Thyroid gland (tissue), 4 donors: Measurements from ENCODE around the gene MRPL41. TPM values are rescaled to one million over a fixed set of nuclear protein-coding genes. Genes with fewer than 3 reads are reported as not detected.
A peak's percentile ranks its signal among the peaks of the same experiment; 100 is the strongest.

Experiments
- DNase-seq, 2 donors: peaks; one replicate each; pipeline ENCODE4 v3.0.0-alpha.2; 2019
- H3K27ac ChIP-seq, 3 donors: fragments of 200-600 bp; sonication (generic); 1 replicate in 2 of 3; 2 replicates in 1 of 3; pipeline ENCODE4 v1.5.1; 2016 to 2019; ENCODE audit warnings: mild to moderate bottlenecking in 1 of 3, moderate library complexity in 1 of 3
- H3K27me3 ChIP-seq: fragments of 200-600 bp; sonication (generic); one replicate; pipeline ENCODE4 v1.5.1; 2019
- H3K36me3 ChIP-seq, 2 donors: fragments of 200-600 bp; sonication (generic); one replicate each; pipeline ENCODE4 v1.5.1; 2016 to 2019
- H3K4me1 ChIP-seq, 2 donors: fragments of 200-600 bp; sonication (generic); one replicate each; pipeline ENCODE4 v1.5.1; 2017 to 2019
- H3K4me3 ChIP-seq, 3 donors: fragments of 200-600 bp; sonication (generic); replicated peaks in 1 of 3; 1 replicate in 2 of 3; 2 replicates in 1 of 3; pipeline ENCODE4 v1.5.1; 2016; ENCODE audit warnings: mild to moderate bottlenecking in 1 of 3
- H3K9me3 ChIP-seq: fragments of 200-600 bp; sonication (generic); one replicate; pipeline ENCODE4 v1.5.1; 2017
- CTCF ChIP-seq, 6 experiments: fragments of 200-600 bp in 3 of 6; fragments of 450-650 bp in 3 of 6; sonication (generic) in 3 of 6; IDR thresholded peaks; one replicate each; pipeline ENCODE4 v1.5.1; 2016 to 2019; ENCODE audit warnings: antibody characterized with exemption in 6 of 6, mild to moderate bottlenecking in 2 of 6, inconsistent platforms in 1 of 6, moderate library complexity in 1 of 6
- POLR2A ChIP-seq, 2 donors: fragments of 450-650 bp; IDR thresholded peaks; one replicate each; pipeline ENCODE4 v1.6.1; 2017; ENCODE audit warnings: antibody characterized with exemption in 2 of 2, mild to moderate bottlenecking in 2 of 2, moderate library complexity in 1 of 2
- WGBS, 2 donors: methylation state at CpG; one replicate each; pipeline ENCODE4 v1.1.5; 2017; 5-methylcytosine and 5-hydroxymethylcytosine counted together
- intact Hi-C: fragments of 100-400 bp; cut with DNase I; formaldehyde crosslinking; loops from one replicate; pipeline ENCODE4 v1.15.1; 2023
- total RNA-seq, 4 donors: library from RNA; depleted of rRNA; stranded (reverse); fragments of >200 nt; gene quantifications; one replicate each; pipeline ENCODE4 v1.2.3, GENCODE V29; 2016

MRPL41 gene
- total RNA-seq, 4 donors from 2014 or later = 24.5 to 67.2 (median 47.7) TPM

GRCh38 chr9:137580209-137580953 lies 28.7 kb downstream of the MRPL41 start:
- Histone ChIP-seq H3K36me3 (peaks cover 3 to 8% of the 10 kb centered on the region in 2 donors), H3K27ac (no peak overlapping the region), H3K4me1 (peaks cover 13 to 19% of the 10 kb centered on the region in 2 donors), H3K9me3 (no peaks in the 10 kb centered on the region), H3K27me3 (no peaks in the 10 kb centered on the region), H3K4me3 (no peak overlapping the region)
- intact Hi-C loops = no loop called here
- WGBS, 2 donors = 91 to 93% methylated on average over 13 to 21 of the region's 23 CpGs
- no peak for DNase-seq
- TF ChIP-seq POLR2A (IDR thresholded peaks at IDR 0.05) = no peak
- TF ChIP-seq CTCF (IDR thresholded peaks at IDR 0.05) = no peak

DNA sequence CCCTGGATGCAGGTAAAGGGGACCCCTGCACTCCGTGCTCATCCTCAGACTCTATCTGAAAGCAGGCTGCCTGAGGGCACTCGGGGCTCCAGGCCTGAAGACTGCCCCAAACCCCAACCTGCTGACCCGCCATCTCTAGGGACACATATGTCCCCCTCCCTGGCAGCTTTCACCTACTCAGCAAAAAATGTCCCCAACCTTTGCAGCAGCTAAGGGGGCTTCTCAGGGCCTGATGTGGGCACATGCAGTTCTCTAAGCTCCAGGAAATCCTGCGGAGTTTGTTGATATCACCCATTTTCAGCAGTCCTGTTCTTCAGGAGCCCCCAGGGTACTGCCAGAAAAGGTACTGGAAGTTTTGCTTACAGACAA lies 29.3 kb downstream of the MRPL41 start:
- no peak for DNase-seq
- Histone ChIP-seq H3K36me3 (peaks cover 0 to 2% of the 10 kb centered on the region in 2 donors), H3K4me3 (no peak overlapping the region), H3K9me3 (no peaks in the 10 kb centered on the region), H3K27me3 (no peaks in the 10 kb centered on the region), H3K27ac (no peak overlapping the region), H3K4me1 (peaks cover 13 to 19% of the 10 kb centered on the region in 2 donors)
- intact Hi-C loops = no loop called here
- 94 to 96% methylated on average over 4 of the region's 4 CpGs for WGBS, 2 donors
- TF ChIP-seq POLR2A (IDR thresholded peaks at IDR 0.05) (no peak), CTCF (IDR thresholded peaks at IDR 0.05) (no peak)

- intact Hi-C loops = no loop called here
- H3K4me1 ChIP-seq = peaks cover 13 to 17% of the 10 kb centered on the region in 2 donors
- no peak overlapping the region for H3K4me3 ChIP-seq
- no peak overlapping the region for H3K27ac ChIP-seq
- no peaks in the 10 kb centered on the region for H3K27me3 ChIP-seq
- H3K9me3 ChIP-seq = no peaks in the 10 kb centered on the region
- WGBS, 2 donors = 88 to 92% methylated on average over 13 to 21 of the region's 22 CpGs
- DNase-seq = no peak
- peaks cover 0 to 3% of the 10 kb centered on the region in 2 donors for H3K36me3 ChIP-seq
- no peak for TF ChIP-seq CTCF (IDR thresholded peaks at IDR 0.05)
- no peak for TF ChIP-seq POLR2A (IDR thresholded peaks at IDR 0.05)
Observed at GRCh38 chr9:137581361-137582285, 29.9 kb downstream of the MRPL41 start.

- Histone ChIP-seq H3K4me3 (no peak overlapping the region), H3K9me3 (no peaks in the 10 kb centered on the region), H3K4me1 (peaks cover 12 to 13% of the 10 kb centered on the region in 2 donors), H3K36me3 (peaks cover 4 to 8% of the 10 kb centered on the region in 2 donors), H3K27ac (no peak overlapping the region), H3K27me3 (no peaks in the 10 kb centered on the region)
- TF ChIP-seq POLR2A (IDR thresholded peaks at IDR 0.05) (no peak), CTCF (IDR thresholded peaks at IDR 0.05) (no peak)
- intact Hi-C loops = no loop called here
- 86 to 88% methylated on average over 13 to 16 of the region's 20 CpGs for WGBS, 2 donors
- peak in 1 of 2 donors; percentile 15 for DNase-seq
Observed at GRCh38 chr9:137582286-137582860, 30.7 kb downstream of the MRPL41 start.
